Caco-2 (cell line): ENCODE data around the gene LMAN2L. TPM values are rescaled to one million over a fixed set of nuclear protein-coding genes. Genes with fewer than 3 reads are reported as not detected.
A peak's percentile ranks its signal among the peaks of the same experiment; 100 is the strongest.

Experiments
- BruUV-seq: library from RNA; stranded (reverse); fragments of 400-500 nt; replicated peaks from 2 replicates; lab custom pipeline; 2021; lab: Mats Ljungman, UMichigan
- CTCF ChIA-PET: fragments of 300-600 bp; sonication (Branson Sonifier 250); formaldehyde crosslinking; loops from one replicate; lab custom pipeline; 2022; ENCODE audit warnings: antibody characterized with exemption; lab: Charles Lee
- POLR2A ChIA-PET: fragments of 300-600 bp; sonication (Branson Sonifier 250); formaldehyde crosslinking; loops from one replicate; lab custom pipeline; 2022; ENCODE audit warnings: antibody characterized with exemption; lab: Charles Lee
- DNase-seq, 2 experiments: peaks; one replicate each; pipeline versions ENCODE4 v3.0.0 to v3.0.0-alpha.2; 2020 to 2022
- H3K27me3 ChIP-seq: replicated peaks from 2 replicates; pipeline ENCODE4 v1.6.0; 2011; ENCODE audit warnings: low read length; ENCODE audit not compliant: control insufficient read depth, insufficient read depth
- H3K36me3 ChIP-seq: 2 replicates; pipeline ENCODE4 v1.5.1; 2011; ENCODE audit warnings: low read length; ENCODE audit not compliant: control insufficient read depth, insufficient read depth
- H3K4me1 ChIP-seq: fragments of 250-450 bp; sonication (Bioruptor Pico); 2 replicates; pipeline ENCODE4 v1.5.1; 2020; ENCODE audit warnings: mild to moderate bottlenecking
- H3K4me3 ChIP-seq: 2 replicates; pipeline ENCODE4 v1.5.1; 2011; ENCODE audit warnings: low read depth, mild to moderate bottlenecking, control low read depth, low read length
- H3K9me3 ChIP-seq: fragments of 250-450 bp; sonication (Bioruptor Pico); 2 replicates; pipeline ENCODE4 v1.5.1; 2020; ENCODE audit warnings: mild to moderate bottlenecking, moderate library complexity
- H3K27ac Mint-ChIP-seq: one replicate; pipeline ENCODE4 v1.8.0; 2022; ENCODE audit warnings: mixed read lengths; ENCODE audit not compliant: unreplicated experiment
- H3K27me3 Mint-ChIP-seq: one replicate; pipeline ENCODE4 v1.8.0; 2022; ENCODE audit warnings: mixed read lengths; ENCODE audit not compliant: insufficient read depth, unreplicated experiment
- H3K36me3 Mint-ChIP-seq: one replicate; pipeline ENCODE4 v1.8.0; 2022; ENCODE audit warnings: mild to moderate bottlenecking, mixed read lengths; ENCODE audit not compliant: insufficient read depth, unreplicated experiment
- H3K4me1 Mint-ChIP-seq: one replicate; pipeline ENCODE4 v1.8.0; 2022; ENCODE audit warnings: low read depth, mixed read lengths; ENCODE audit not compliant: unreplicated experiment
- H3K4me3 Mint-ChIP-seq: one replicate; pipeline ENCODE4 v1.8.0; 2022; ENCODE audit warnings: mild to moderate bottlenecking, moderate library complexity, mixed read lengths; ENCODE audit not compliant: unreplicated experiment
- H3K9me3 Mint-ChIP-seq: one replicate; pipeline ENCODE4 v1.8.0; 2022; ENCODE audit warnings: mixed read lengths; ENCODE audit not compliant: unreplicated experiment
- CTCF ChIP-seq, 2 experiments: fragments of 200-600 bp in 1 of 2; IDR thresholded peaks; 1 replicate in 1 of 2; 2 replicates in 1 of 2; pipeline versions ENCODE4 v1.5.1 to v1.8.0; 2011 to 2022; ENCODE audit warnings: antibody characterized with exemption in 1 of 2, control low read depth in 1 of 2, inconsistent platforms in 1 of 2, low read depth in 1 of 2, low read length in 1 of 2, mild to moderate bottlenecking in 1 of 2, moderate library complexity in 1 of 2; ENCODE audit not compliant: insufficient read depth in 1 of 2, severe bottlenecking in 1 of 2, unreplicated experiment in 1 of 2
- intact Hi-C: fragments of 100-400 bp; cut with micrococcal nuclease; formaldehyde crosslinking; loops from one replicate; pipeline ENCODE4 v1.10.0; 2022; ENCODE audit not compliant: unreplicated experiment
- total RNA-seq: library from RNA; stranded (reverse); gene quantifications from 2 replicates; pipeline ENCODE4 v1.2.3, GENCODE V29; 2022

Gene LMAN2L
- total RNA-seq, 1 experiment from 2014 or later, result 27.4 TPM

DNA sequence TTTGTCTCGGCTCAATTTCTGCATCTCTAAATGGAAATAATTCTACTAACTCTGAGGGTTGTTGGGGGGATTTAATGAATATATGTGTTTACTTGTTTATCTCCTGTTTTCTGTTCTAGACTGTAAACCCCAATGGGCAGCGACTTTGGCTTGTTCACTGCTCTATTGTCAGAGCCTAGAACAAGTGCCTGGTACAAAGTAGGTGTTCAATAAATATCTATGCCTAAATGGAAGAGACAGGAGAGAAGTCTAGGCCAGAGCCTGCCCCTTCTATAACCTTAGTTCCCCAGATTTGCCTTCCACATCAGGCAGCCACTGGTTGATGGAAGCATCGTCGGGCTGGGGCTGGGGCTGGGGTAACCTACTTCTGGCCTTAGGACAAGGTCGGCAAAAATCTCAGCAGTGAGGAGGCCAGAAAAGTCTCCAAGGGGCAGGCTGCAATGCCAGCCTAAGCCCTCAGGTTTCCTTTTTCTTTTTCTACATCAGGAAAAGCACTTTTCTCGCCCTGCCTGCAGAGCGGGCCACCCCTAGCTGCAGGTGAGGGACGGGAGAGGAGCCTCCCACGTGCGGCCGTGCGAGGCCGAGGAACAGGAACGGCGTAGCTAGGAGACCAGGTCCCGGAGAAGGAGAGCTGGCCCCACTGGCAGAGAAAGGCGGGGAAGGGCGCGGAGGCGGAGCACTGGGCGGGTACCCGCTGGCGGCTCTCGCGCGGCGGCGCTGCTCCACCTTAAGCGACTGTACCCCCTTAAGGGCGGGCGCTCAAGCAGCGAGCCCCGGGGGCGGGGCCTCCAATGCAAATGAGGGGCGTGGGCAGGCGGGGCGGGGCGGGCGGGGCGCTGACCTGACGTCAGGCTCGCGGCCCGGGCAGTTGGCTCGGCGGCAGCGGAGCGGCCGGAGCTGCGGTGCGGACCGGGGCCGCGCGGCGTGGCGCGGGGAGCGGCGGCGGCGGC is 20.4 kb upstream of the LMAN2L start, which contains the start of gene CNNM4:
Gene CNNM4 (plus strand): TSS at position 867 of the 950 bp plus-strand sequence. CDS start 98 bp downstream, outside the sequence.
- POLR2A ChIA-PET, result interaction anchor here (0.6 to 1.5 kb wide), 14 partner anchors 11 to 514 kb away, joined by 3 to 12 read pairs (median 5); partner anchors contain the start of gene CNNM3
- intact Hi-C loops, result loop anchor here (1.0 to 5.0 kb wide), 4 partner anchors 20 to 122 kb away; partner anchors contain the start of genes KANSL3 and LMAN2L
- Mint-ChIP-seq H3K4me3 (peak within 1 kb of the TSS; percentile 76), H3K36me3 (peaks cover 10% of the 10 kb centered on the region), H3K27me3 (no peaks in the 10 kb centered on the region), H3K9me3 (no peaks in the 10 kb centered on the region), H3K27ac (peak within 1 kb of the TSS; percentile 77), H3K4me1 (peaks cover 29% of the 10 kb centered on the region)
- Histone ChIP-seq H3K27me3 (no peaks in the 10 kb centered on the region), H3K4me1 (peaks cover 33% of the 10 kb centered on the region), H3K4me3 (peak within 1 kb of the TSS; percentile 91), H3K36me3 (peaks cover under 1% of the 10 kb centered on the region; the same call in 1 of the 2 replicates), H3K9me3 (no peaks in the 10 kb centered on the region)
- no TSS peak for BruUV-seq
- peak; percentile 96 for DNase-seq
- peak in 1 of 2 experiments; percentile 37 for TF ChIP-seq CTCF (IDR thresholded peaks at IDR 0.05; ENCODE audit: insufficient read depth in 1 of 2, low read depth in 1 of 2, low read length in 1 of 2, severe bottlenecking in 1 of 2, unreplicated experiment in 1 of 2)
- CTCF ChIA-PET, result interaction anchor here (0.6 to 1.6 kb wide), 18 partner anchors 14 to 425 kb away, joined by 3 to 12 read pairs (median 5); partner anchors contain the start of genes ANKRD39, CNNM3 and NCAPH

DNA sequence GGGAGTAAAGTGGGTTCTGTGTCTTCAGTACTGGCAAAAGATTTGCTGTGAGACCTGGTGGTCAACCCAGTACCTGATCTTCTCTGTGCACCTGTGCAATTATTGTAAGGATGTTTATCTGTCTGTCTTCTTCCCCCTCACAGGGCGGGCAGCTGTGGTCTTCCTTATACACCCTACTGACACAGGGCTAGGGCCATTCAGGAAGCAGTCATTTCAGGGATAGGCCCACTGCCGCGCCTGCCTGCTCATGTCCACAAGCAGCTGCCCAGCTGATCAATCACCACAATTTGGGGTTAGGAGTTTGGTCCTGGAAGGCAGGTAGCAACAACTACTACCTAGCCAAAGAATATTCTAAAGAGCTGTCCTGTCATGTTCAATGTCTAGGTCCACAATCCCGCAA is 19.7 kb upstream of the LMAN2L start:
- Mint-ChIP-seq H3K27ac (no peak overlapping the region), H3K9me3 (no peaks in the 10 kb centered on the region), H3K27me3 (no peaks in the 10 kb centered on the region), H3K4me3 (peak overlapping the region; percentile 76), H3K36me3 (peaks cover 10% of the 10 kb centered on the region), H3K4me1 (peaks cover 28% of the 10 kb centered on the region)
- no peaks in the 10 kb centered on the region for H3K36me3 ChIP-seq
- ChIA-PET POLR2A (no interaction called here), CTCF (interaction anchor here (0.9 kb wide), 1 partner anchor 155 kb away, joined by 3 read pairs; no protein-coding TSS in a partner anchor)
- H3K4me3 ChIP-seq, result no peak overlapping the region
- no peak for TF ChIP-seq CTCF (IDR thresholded peaks at IDR 0.05; ENCODE audit: insufficient read depth in 1 of 2, low read depth in 1 of 2, low read length in 1 of 2, severe bottlenecking in 1 of 2, unreplicated experiment in 1 of 2)
- no peaks in the 10 kb centered on the region for H3K27me3 ChIP-seq
- BruUV-seq, result no TSS peak
- no peak for DNase-seq
- no peaks in the 10 kb centered on the region for H3K9me3 ChIP-seq
- intact Hi-C loops, result no loop called here
- H3K4me1 ChIP-seq, result peaks cover 31% of the 10 kb centered on the region

DNA sequence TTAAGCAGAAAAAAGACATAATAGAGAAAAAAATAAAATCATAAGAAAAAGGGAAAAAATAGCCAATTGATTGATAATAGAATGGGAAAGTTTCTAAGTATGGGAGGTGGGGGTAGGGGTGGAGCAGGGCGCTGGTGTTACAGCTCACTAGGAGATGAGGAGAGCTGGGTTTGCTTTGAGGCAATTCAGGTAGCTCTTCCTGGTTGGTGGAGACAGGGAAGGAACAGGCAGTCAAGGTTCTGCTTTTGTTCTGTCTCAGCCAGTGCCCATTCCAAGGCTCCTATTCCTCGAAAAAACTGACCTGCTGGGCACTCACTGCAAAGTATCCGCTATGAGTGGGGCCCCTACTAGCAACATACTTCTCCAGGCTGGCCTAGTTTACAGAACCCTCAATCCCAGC is 19.1 kb upstream of the LMAN2L start:
- H3K4me1 Mint-ChIP-seq, result peaks cover 23% of the 10 kb centered on the region
- DNase-seq, result no peak
- peaks cover 10% of the 10 kb centered on the region for H3K36me3 Mint-ChIP-seq
- Histone ChIP-seq H3K4me1 (peaks cover 26% of the 10 kb centered on the region), H3K27me3 (no peaks in the 10 kb centered on the region), H3K36me3 (no peaks in the 10 kb centered on the region), H3K4me3 (no peak overlapping the region), H3K9me3 (no peaks in the 10 kb centered on the region)
- no TSS peak for BruUV-seq
- ChIA-PET POLR2A (no interaction called here), CTCF (interaction anchor here (0.9 kb wide), 1 partner anchor 155 kb away, joined by 3 read pairs; no protein-coding TSS in a partner anchor)
- intact Hi-C loops, result no loop called here
- no peaks in the 10 kb centered on the region for H3K9me3 Mint-ChIP-seq
- H3K4me3 Mint-ChIP-seq, result no peak overlapping the region
- TF ChIP-seq CTCF (IDR thresholded peaks at IDR 0.05; ENCODE audit: insufficient read depth in 1 of 2, low read depth in 1 of 2, low read length in 1 of 2, severe bottlenecking in 1 of 2, unreplicated experiment in 1 of 2), result no peak
- H3K27ac Mint-ChIP-seq, result no peak overlapping the region
- no peaks in the 10 kb centered on the region for H3K27me3 Mint-ChIP-seq
